Liver (tissue), 9 donors: Measurements from ENCODE around the gene TTC21B. TPM values are rescaled to one million over a fixed set of nuclear protein-coding genes. Genes with fewer than 3 reads are reported as not detected.
"Not testable (repeated sequence)": the region's sequence is repeated elsewhere in the genome, so short reads cannot be mapped to it uniquely, and the experiment has no call there.

Experiments
- DNase-seq: peaks from one replicate; pipeline ENCODE4 v3.0.0-alpha.2; 2017; ENCODE audit warnings: low spot score
- H3K27ac ChIP-seq, 2 donors: one replicate each; pipeline ENCODE4 v1.7.0; 2013; ENCODE audit warnings: inconsistent platforms in 2 of 2, low read length in 2 of 2, control low read depth in 1 of 2, low read depth in 1 of 2, mild to moderate bottlenecking in 1 of 2
- H3K27me3 ChIP-seq, 4 donors: one replicate each; pipeline versions ENCODE4 v1.6.1 to v1.7.0; 2013; ENCODE audit warnings: low read length in 3 of 4, inconsistent platforms in 1 of 4, mild to moderate bottlenecking in 1 of 4, moderate library complexity in 1 of 4; ENCODE audit not compliant: control insufficient read depth in 4 of 4, insufficient read depth in 4 of 4
- H3K36me3 ChIP-seq, 4 donors: one replicate each; pipeline versions ENCODE4 v1.6.1 to v1.7.0; 2013; ENCODE audit warnings: low read length in 3 of 4, mild to moderate bottlenecking in 3 of 4, low read depth in 1 of 4, moderate library complexity in 1 of 4; ENCODE audit not compliant: control insufficient read depth in 4 of 4, insufficient read depth in 3 of 4
- H3K4me1 ChIP-seq, 4 donors: one replicate each; pipeline versions ENCODE4 v1.6.1 to v1.7.0; 2013; ENCODE audit warnings: low read length in 3 of 4, mild to moderate bottlenecking in 3 of 4, moderate library complexity in 1 of 4; ENCODE audit not compliant: control insufficient read depth in 4 of 4, insufficient read depth in 4 of 4
- H3K4me3 ChIP-seq, 3 donors: one replicate each; pipeline versions ENCODE4 v1.6.1 to v1.7.0; 2013; ENCODE audit warnings: low read length in 3 of 3, control low read depth in 1 of 3, low read depth in 1 of 3, mild to moderate bottlenecking in 1 of 3
- H3K9ac ChIP-seq, 2 donors: one replicate each; pipeline ENCODE4 v1.7.0; 2013; ENCODE audit warnings: low read length in 2 of 2, mild to moderate bottlenecking in 2 of 2, moderate library complexity in 2 of 2, control low read depth in 1 of 2, low read depth in 1 of 2
- H3K9me3 ChIP-seq, 4 donors: one replicate each; pipeline versions ENCODE4 v1.6.1 to v1.7.0; 2013; ENCODE audit warnings: low read length in 3 of 4; ENCODE audit not compliant: control insufficient read depth in 4 of 4
- EGR1 ChIP-seq, 2 donors: IDR thresholded peaks; 2 replicates each; pipeline ENCODE4 v1.6.1; 2016 to 2018; ENCODE audit warnings: antibody characterized with exemption in 2 of 2, low read depth in 2 of 2
- FOXA1 ChIP-seq: IDR thresholded peaks from 2 replicates; pipeline ENCODE4 v1.6.1; 2016; ENCODE audit warnings: antibody characterized with exemption
- FOXA2 ChIP-seq: IDR thresholded peaks from 2 replicates; pipeline ENCODE4 v1.6.1; 2016; ENCODE audit warnings: antibody characterized with exemption
- HNF4A ChIP-seq, 2 donors: conservative IDR thresholded peaks; 2 replicates each; pipeline ENCODE4 v1.6.1; 2016; ENCODE audit warnings: antibody characterized with exemption in 2 of 2, mild to moderate bottlenecking in 2 of 2
- HNF4G ChIP-seq: IDR thresholded peaks from 2 replicates; pipeline ENCODE4 v1.6.1; 2016; ENCODE audit warnings: antibody characterized with exemption
- JUND ChIP-seq, 2 donors: IDR thresholded peaks; 2 replicates each; pipeline ENCODE4 v1.6.1; 2016; ENCODE audit warnings: antibody characterized with exemption in 2 of 2
- NR2F2 ChIP-seq: IDR thresholded peaks from 2 replicates; pipeline ENCODE4 v1.6.1; 2016; ENCODE audit warnings: antibody characterized with exemption
- RAD21 ChIP-seq, 2 donors: IDR thresholded peaks; 2 replicates each; pipeline ENCODE4 v1.6.1; 2016; ENCODE audit warnings: antibody characterized with exemption in 2 of 2, mild to moderate bottlenecking in 2 of 2
- SP1 ChIP-seq: IDR thresholded peaks from 2 replicates; pipeline ENCODE4 v1.6.1; 2018; ENCODE audit warnings: antibody characterized with exemption, mild to moderate bottlenecking
- TAF1 ChIP-seq: conservative IDR thresholded peaks from 2 replicates; pipeline ENCODE4 v1.6.1; 2016; ENCODE audit warnings: antibody characterized with exemption, mild to moderate bottlenecking
- YY1 ChIP-seq: IDR thresholded peaks from 2 replicates; pipeline ENCODE4 v1.6.1; 2016; ENCODE audit warnings: antibody characterized with exemption, mild to moderate bottlenecking
- WGBS: extraction: QIAGEN DNeasy Blood & Tissue Kit; methylation state at CpG from one replicate; pipeline ENCODE4 v1.1.7; 2013; 5-methylcytosine and 5-hydroxymethylcytosine counted together
- polyA plus RNA-seq, 2 donors: library from polyadenylated mRNA; stranded (reverse) in 1 of 2; unstranded in 1 of 2; fragments of 200-250 nt in 1 of 2; fragments of >200 nt in 1 of 2; fragmentation: Nextera tagmentation in 1 of 2; extraction: Ambion mirVana in 1 of 2; gene quantifications; one replicate each; pipeline versions ENCODE4 v1.2.1 to v1.2.3, GENCODE V29; 2013 to 2015
- total RNA-seq, 2 donors: library from RNA; depleted of rRNA; stranded (reverse); fragments of >200 nt; gene quantifications; one replicate each; pipeline ENCODE4 v1.2.3, GENCODE V29; 2014
- TF ChIP-seq, protein P1 (sequence below): IDR thresholded peaks from 2 replicates; pipeline ENCODE4 v1.6.1; 2016; ENCODE audit warnings: antibody characterized with exemption, mild to moderate bottlenecking
- TF ChIP-seq, protein P2 (sequence below): IDR thresholded peaks from 2 replicates; pipeline ENCODE4 v1.6.1; 2016; ENCODE audit warnings: antibody characterized with exemption
- TF ChIP-seq, protein P3 (sequence below): fragments of 150-350 bp; IDR thresholded peaks from 2 replicates; pipeline ENCODE4 v1.5.1; 2017; ENCODE audit warnings: improper control_type of control experiment, low read depth, low read length; ENCODE audit not compliant: missing input control
- TF ChIP-seq, protein P4 (sequence below): IDR thresholded peaks from 2 replicates; pipeline ENCODE4 v1.6.1; 2016; ENCODE audit warnings: antibody characterized with exemption
- TF ChIP-seq, protein P5 (sequence below): IDR thresholded peaks from 2 replicates; pipeline ENCODE4 v1.6.1; 2016; ENCODE audit warnings: antibody characterized with exemption
- donor health status: healthy.
- donor health status: healthy.
- donor health status: healthy.
- donor health status: healthy.
- donor health status: healthy.

The TTC21B gene
- total and polyA plus RNA-seq, 4 donors: 2.0 to 25.3 (median 12.7) TPM

DNA sequence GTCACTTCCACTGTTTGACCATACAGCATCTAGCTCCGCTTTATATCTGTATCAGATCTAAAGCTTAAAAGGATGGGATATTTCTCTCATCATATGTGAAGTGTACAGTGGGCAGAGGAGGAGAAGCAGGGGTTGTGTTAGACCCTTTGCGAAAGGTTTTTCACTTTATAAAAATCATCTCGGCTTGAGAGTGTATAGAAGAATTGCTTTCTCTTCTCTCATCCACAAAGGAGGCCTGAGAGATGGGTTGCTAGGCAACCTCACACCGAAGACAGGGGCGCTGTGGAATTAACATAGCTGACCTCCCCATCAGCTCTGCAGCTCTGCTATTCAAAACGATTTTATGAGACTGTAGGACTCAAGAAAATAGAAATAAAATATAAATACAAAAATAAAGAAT, 89.3 kb downstream of the TTC21B start:
- whole genome bisulfite sequencing: 87% methylated on average over 6 of the region's 6 CpGs
- TF ChIP-seq JUND (IDR thresholded peaks at IDR 0.05) (no peak), FOXA2 (no peak), HNF4A (conservative IDR thresholded peaks at IDR 0.05) (no peak), NR2F2 (no peak), TAF1 (no peak), EGR1 (IDR thresholded peaks at IDR 0.05; ENCODE audit: low read depth in 2 of 2) (no peak), RAD21 (IDR thresholded peaks at IDR 0.05) (no peak), SP1 (no peak), YY1 (no peak), FOXA1 (no peak), HNF4G (no peak)
- TF ChIP-seq, protein P1, sequence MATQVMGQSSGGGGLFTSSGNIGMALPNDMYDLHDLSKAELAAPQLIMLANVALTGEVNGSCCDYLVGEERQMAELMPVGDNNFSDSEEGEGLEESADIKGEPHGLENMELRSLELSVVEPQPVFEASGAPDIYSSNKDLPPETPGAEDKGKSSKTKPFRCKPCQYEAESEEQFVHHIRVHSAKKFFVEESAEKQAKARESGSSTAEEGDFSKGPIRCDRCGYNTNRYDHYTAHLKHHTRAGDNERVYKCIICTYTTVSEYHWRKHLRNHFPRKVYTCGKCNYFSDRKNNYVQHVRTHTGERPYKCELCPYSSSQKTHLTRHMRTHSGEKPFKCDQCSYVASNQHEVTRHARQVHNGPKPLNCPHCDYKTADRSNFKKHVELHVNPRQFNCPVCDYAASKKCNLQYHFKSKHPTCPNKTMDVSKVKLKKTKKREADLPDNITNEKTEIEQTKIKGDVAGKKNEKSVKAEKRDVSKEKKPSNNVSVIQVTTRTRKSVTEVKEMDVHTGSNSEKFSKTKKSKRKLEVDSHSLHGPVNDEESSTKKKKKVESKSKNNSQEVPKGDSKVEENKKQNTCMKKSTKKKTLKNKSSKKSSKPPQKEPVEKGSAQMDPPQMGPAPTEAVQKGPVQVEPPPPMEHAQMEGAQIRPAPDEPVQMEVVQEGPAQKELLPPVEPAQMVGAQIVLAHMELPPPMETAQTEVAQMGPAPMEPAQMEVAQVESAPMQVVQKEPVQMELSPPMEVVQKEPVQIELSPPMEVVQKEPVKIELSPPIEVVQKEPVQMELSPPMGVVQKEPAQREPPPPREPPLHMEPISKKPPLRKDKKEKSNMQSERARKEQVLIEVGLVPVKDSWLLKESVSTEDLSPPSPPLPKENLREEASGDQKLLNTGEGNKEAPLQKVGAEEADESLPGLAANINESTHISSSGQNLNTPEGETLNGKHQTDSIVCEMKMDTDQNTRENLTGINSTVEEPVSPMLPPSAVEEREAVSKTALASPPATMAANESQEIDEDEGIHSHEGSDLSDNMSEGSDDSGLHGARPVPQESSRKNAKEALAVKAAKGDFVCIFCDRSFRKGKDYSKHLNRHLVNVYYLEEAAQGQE: no peak
- TF ChIP-seq, protein P2, sequence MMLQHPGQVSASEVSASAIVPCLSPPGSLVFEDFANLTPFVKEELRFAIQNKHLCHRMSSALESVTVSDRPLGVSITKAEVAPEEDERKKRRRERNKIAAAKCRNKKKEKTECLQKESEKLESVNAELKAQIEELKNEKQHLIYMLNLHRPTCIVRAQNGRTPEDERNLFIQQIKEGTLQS: no peak
- TF ChIP-seq, protein P3, sequence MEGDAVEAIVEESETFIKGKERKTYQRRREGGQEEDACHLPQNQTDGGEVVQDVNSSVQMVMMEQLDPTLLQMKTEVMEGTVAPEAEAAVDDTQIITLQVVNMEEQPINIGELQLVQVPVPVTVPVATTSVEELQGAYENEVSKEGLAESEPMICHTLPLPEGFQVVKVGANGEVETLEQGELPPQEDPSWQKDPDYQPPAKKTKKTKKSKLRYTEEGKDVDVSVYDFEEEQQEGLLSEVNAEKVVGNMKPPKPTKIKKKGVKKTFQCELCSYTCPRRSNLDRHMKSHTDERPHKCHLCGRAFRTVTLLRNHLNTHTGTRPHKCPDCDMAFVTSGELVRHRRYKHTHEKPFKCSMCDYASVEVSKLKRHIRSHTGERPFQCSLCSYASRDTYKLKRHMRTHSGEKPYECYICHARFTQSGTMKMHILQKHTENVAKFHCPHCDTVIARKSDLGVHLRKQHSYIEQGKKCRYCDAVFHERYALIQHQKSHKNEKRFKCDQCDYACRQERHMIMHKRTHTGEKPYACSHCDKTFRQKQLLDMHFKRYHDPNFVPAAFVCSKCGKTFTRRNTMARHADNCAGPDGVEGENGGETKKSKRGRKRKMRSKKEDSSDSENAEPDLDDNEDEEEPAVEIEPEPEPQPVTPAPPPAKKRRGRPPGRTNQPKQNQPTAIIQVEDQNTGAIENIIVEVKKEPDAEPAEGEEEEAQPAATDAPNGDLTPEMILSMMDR: no peak
- TF ChIP-seq, protein P4, sequence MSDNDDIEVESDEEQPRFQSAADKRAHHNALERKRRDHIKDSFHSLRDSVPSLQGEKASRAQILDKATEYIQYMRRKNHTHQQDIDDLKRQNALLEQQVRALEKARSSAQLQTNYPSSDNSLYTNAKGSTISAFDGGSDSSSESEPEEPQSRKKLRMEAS: no peak
- TF ChIP-seq, protein P5, sequence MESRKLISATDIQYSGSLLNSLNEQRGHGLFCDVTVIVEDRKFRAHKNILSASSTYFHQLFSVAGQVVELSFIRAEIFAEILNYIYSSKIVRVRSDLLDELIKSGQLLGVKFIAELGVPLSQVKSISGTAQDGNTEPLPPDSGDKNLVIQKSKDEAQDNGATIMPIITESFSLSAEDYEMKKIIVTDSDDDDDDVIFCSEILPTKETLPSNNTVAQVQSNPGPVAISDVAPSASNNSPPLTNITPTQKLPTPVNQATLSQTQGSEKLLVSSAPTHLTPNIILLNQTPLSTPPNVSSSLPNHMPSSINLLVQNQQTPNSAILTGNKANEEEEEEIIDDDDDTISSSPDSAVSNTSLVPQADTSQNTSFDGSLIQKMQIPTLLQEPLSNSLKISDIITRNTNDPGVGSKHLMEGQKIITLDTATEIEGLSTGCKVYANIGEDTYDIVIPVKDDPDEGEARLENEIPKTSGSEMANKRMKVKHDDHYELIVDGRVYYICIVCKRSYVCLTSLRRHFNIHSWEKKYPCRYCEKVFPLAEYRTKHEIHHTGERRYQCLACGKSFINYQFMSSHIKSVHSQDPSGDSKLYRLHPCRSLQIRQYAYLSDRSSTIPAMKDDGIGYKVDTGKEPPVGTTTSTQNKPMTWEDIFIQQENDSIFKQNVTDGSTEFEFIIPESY: no peak
- no peak overlapping the region for H3K4me3 ChIP-seq
- DNase-seq: no peak
- no peak overlapping the region for H3K27ac ChIP-seq
- H3K9me3 ChIP-seq: no peaks in the 10 kb centered on the region
- H3K4me1 ChIP-seq: no peaks in the 10 kb centered on the region
- no peaks in the 10 kb centered on the region for H3K36me3 ChIP-seq
- H3K9ac ChIP-seq: no peak overlapping the region
- H3K27me3 ChIP-seq: no peaks in the 10 kb centered on the region

DNA sequence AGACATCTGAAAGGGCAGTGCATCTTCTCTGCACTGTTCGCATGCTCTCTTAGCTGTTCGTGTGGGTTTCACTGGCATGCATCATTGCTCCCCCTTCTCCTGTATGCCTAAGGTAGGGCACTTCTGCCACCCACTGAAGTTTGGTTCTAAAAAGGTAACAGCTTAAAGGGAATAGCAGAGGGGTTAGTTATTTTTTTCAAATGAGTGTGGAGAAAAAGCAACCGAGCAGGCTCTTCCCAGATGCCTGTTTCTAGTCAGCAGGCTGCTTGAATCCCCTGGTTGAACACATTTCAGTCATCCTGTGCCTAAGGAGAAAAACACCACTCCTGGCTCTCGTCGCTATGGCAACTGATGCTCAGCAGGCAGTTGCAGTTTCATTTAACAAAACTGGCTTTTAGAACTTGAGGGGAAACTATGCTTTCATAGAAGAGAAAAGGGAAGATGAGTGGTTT, 89.7 kb downstream of the TTC21B start:
- WGBS: 95% methylated on average over 5 of the region's 5 CpGs
- no peak overlapping the region for H3K4me3 ChIP-seq
- H3K9ac ChIP-seq: no peak overlapping the region
- H3K36me3 ChIP-seq: no peaks in the 10 kb centered on the region
- H3K27ac ChIP-seq: no peak overlapping the region
- no peaks in the 10 kb centered on the region for H3K4me1 ChIP-seq
- no peak for TF ChIP-seq RAD21 (IDR thresholded peaks at IDR 0.05)
- no peak for TF ChIP-seq TAF1
- no peak for TF ChIP-seq EGR1 (IDR thresholded peaks at IDR 0.05; ENCODE audit: low read depth in 2 of 2)
- TF ChIP-seq SP1: no peak
- no peak for DNase-seq
- H3K9me3 ChIP-seq: no peaks in the 10 kb centered on the region
- no peaks in the 10 kb centered on the region for H3K27me3 ChIP-seq

DNA sequence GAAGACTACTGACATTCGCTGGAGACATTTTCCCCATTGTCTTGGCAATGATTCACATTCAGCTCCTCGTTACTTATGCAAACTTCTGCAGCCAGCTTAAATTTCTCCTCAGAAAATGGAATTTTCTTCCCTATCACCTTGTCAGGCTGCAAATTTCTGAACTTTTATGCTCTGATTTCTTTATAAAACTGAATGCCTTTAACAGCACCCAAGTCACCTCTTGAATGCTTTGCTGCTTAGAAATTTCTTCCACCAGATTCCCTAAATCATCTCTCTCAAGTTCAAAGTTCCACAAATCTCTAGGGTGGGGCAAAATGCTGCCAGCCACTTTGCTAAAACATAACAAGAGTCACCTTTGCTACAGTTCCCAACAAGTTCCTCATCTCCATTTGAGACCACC, 92.5 kb downstream of the TTC21B start:
- H3K27me3 ChIP-seq: not testable (repeated sequence)

DNA sequence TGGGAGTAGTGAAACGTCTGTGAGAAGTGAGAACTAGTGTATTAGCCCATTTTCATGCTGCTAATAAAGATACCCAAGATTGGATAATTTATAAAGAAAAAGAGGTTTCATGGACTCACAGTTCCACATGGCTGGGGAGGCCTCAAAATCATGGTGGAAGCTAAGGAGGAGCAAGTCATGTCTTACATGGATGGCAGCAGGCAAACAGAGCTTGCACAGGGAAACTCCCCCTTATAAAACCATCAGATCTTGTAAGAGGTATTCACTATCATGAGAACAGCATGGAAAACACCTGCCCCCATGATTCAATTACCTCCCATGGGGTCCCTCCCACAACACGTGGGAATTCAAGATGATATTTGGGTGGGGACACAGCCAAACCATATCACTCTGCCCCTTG, 93.9 kb downstream of the TTC21B start:
- not testable (repeated sequence) for H3K4me1 ChIP-seq, DNase-seq, H3K36me3 ChIP-seq, H3K27ac ChIP-seq, H3K4me3 ChIP-seq, H3K27me3 ChIP-seq, H3K9ac ChIP-seq, H3K9me3 ChIP-seq
- 90% methylated on average over 2 of the region's 2 CpGs for WGBS

More for the DNA sequence above, 92.5 kb downstream of the TTC21B start:
- H3K4me1 ChIP-seq, H3K27ac ChIP-seq, H3K9ac ChIP-seq, H3K4me3 ChIP-seq, H3K36me3 ChIP-seq, DNase-seq, H3K9me3 ChIP-seq: not testable (repeated sequence)
- WGBS: 99% methylated on average over 2 of the region's 2 CpGs
